Measurements from ENCODE around the gene ZNF280C. TPM values are rescaled to one million over a fixed set of nuclear protein-coding genes. Genes with fewer than 3 reads are reported as not detected.

The ZNF280C gene
- total RNA-seq, 3 donors from 2014 or later, result 2.3 to 4.3 (median 3.2) TPM

- TF ChIP-seq CTCF (IDR thresholded peaks at IDR 0.05), result no peak
These were observed 64.1 kb downstream of the ZNF280C start for GRCh38 chrX:130204647-130205046.

GRCh38 chrX:130197464-130197863 lies 71.2 kb downstream of the ZNF280C start:
- DNase-seq (no peak), ATAC-seq (no peak)
- Histone ChIP-seq H3K9me3 (no peaks in the 10 kb centered on the region), H3K36me3 (ENCODE audit: low read depth) (no peaks in the 10 kb centered on the region), H3K4me1 (ENCODE audit: low read depth) (no peaks in the 10 kb centered on the region), H3K4me3 (no peak overlapping the region)
- no peak for TF ChIP-seq CTCF (IDR thresholded peaks at IDR 0.05)
- intact Hi-C loops (cut with DNase I, micrococcal nuclease), result loop anchor here in 1 of 2 donors (10.0 kb wide), 1 partner anchor 123 kb away; no protein-coding TSS in a partner anchor

More at GRCh38 chrX:130204647-130205046, 64.1 kb downstream of the ZNF280C start:
- intact Hi-C loops (cut with DNase I, micrococcal nuclease), result no loop called here
- Histone ChIP-seq H3K36me3 (ENCODE audit: low read depth) (no peaks in the 10 kb centered on the region), H3K4me3 (no peak overlapping the region), H3K4me1 (ENCODE audit: low read depth) (no peaks in the 10 kb centered on the region), H3K9me3 (no peaks in the 10 kb centered on the region)
- no peak for DNase-seq
- no peak for ATAC-seq

GRCh38 chrX:130196466-130196865 lies 72.2 kb downstream of the ZNF280C start:
- no peaks in the 10 kb centered on the region for H3K4me1 ChIP-seq (ENCODE audit: low read depth)
- H3K36me3 ChIP-seq (ENCODE audit: low read depth), result no peaks in the 10 kb centered on the region
- no peak for DNase-seq
- H3K9me3 ChIP-seq, result no peaks in the 10 kb centered on the region
- ATAC-seq, result no peak
- intact Hi-C loops (cut with DNase I, micrococcal nuclease), result loop anchor here in 1 of 2 donors (10.0 kb wide), 1 partner anchor 122 kb away; no protein-coding TSS in a partner anchor
- no peak for TF ChIP-seq CTCF (IDR thresholded peaks at IDR 0.05)
- H3K4me3 ChIP-seq, result no peak overlapping the region

DNA sequence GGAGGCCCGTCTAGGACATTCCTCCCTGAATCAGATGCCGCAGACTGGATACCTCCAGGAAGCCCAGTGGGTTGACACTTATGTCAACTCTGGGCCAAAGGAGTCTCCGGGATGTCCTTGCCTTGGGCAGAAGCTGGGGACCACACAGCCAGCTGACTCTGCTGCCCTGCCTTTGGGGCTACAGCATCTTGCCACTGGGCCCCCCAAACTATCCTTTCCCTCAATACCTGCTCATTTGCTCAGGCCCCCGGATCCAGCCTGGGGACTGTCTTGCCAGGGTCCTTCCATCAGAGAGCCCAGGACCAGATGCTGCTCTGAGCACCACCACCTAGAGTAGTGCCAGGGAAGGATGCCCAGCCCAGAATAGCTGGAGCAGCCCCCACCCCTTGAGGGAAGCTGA lies 77.9 kb downstream of the ZNF280C start:
- H3K36me3 ChIP-seq (ENCODE audit: low read depth), result no peaks in the 10 kb centered on the region
- no peaks in the 10 kb centered on the region for H3K4me1 ChIP-seq (ENCODE audit: low read depth)
- no peak for TF ChIP-seq CTCF (IDR thresholded peaks at IDR 0.05)
- DNase-seq, result no peak
- H3K4me3 ChIP-seq, result no peak overlapping the region
- ATAC-seq, result no peak
- intact Hi-C loops (cut with DNase I, micrococcal nuclease), result loop anchor here (2.0 to 10.0 kb wide), 2 partner anchors 110 to 116 kb away; no protein-coding TSS in a partner anchor
- no peaks in the 10 kb centered on the region for H3K9me3 ChIP-seq

DNA sequence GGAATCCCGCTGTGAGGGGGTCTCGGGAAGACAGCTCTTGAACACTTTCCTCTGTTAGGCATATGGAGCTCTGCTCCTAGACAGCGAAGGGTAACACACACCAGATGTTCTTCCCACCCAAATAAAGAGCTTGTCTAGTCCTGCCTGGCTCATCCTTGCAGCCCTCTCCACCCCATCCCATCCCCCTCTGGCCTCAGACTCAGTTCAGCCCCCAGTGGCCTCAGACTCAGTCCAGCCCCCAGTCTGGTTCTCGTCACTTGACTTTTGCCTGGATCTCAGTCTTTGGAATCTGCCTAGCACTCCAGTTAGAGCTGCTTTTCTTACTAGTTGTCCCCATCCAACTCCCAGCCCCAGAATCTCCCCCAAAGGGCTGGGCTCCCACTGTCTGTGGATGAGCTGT lies 82.0 kb downstream of the ZNF280C start:
- no peak for DNase-seq

More for the DNA sequence above, 82.0 kb downstream of the ZNF280C start:
- intact Hi-C loops (cut with DNase I, micrococcal nuclease), result no loop called here
- Histone ChIP-seq H3K9me3 (no peaks in the 10 kb centered on the region), H3K4me3 (no peak overlapping the region), H3K36me3 (ENCODE audit: low read depth) (no peaks in the 10 kb centered on the region), H3K4me1 (ENCODE audit: low read depth) (no peaks in the 10 kb centered on the region)
- ATAC-seq, result no peak
- TF ChIP-seq CTCF (IDR thresholded peaks at IDR 0.05), result no peak
